ENCODE results near the gene IL36RN.
"Not testable (repeated sequence)": the region's sequence is repeated elsewhere in the genome, so short reads cannot be mapped to it uniquely, and the experiment has no call there.

Gene IL36RN

GRCh38 chr2:113075030-113075429, 16.0 kb downstream of the IL36RN start:
- no peak for DNase-seq (ENCODE audit: low read depth in 2 of 2)

- no peak for DNase-seq (ENCODE audit: low read depth in 2 of 2)
Observed at GRCh38 chr2:113075600-113075999, 16.6 kb downstream of the IL36RN start.

GRCh38 chr2:113076954-113077669, 18.1 kb downstream of the IL36RN start:
- no peak for DNase-seq (ENCODE audit: low read depth in 2 of 2)

- DNase-seq (ENCODE audit: low read depth in 2 of 2), result no peak
Observed at GRCh38 chr2:113077921-113078320, 18.9 kb downstream of the IL36RN start.

GRCh38 chr2:113078350-113078839, 19.4 kb downstream of the IL36RN start:
- no peak for DNase-seq (ENCODE audit: low read depth in 2 of 2)

- no peak for DNase-seq (ENCODE audit: low read depth in 2 of 2)
Observed at GRCh38 chr2:113079131-113079530, 20.1 kb downstream of the IL36RN start.

- peak in 1 of 2 donors; percentile 9 for DNase-seq (ENCODE audit: low read depth in 2 of 2)
Observed at GRCh38 chr2:113080134-113080533, 21.1 kb downstream of the IL36RN start.

GRCh38 chr2:113081488-113082210, 22.7 kb downstream of the IL36RN start:
- DNase-seq (ENCODE audit: low read depth in 2 of 2), result no peak

GRCh38 chr2:113083296-113083695, 24.3 kb downstream of the IL36RN start:
- no peak for DNase-seq (ENCODE audit: low read depth in 2 of 2)

- DNase-seq (ENCODE audit: low read depth in 2 of 2), result no peak
Observed at GRCh38 chr2:113084249-113085000, 25.4 kb downstream of the IL36RN start.

GRCh38 chr2:113085542-113085941, 26.5 kb downstream of the IL36RN start:
- no peak for DNase-seq (ENCODE audit: low read depth in 2 of 2)

- DNase-seq (ENCODE audit: low read depth in 2 of 2), result no peak
Observed at GRCh38 chr2:113088213-113088992, 29.4 kb downstream of the IL36RN start.

GRCh38 chr2:113089916-113090315, 30.9 kb downstream of the IL36RN start:
- no peak for DNase-seq (ENCODE audit: low read depth in 2 of 2)

GRCh38 chr2:113091231-113091896, 32.4 kb downstream of the IL36RN start:
- no peak for DNase-seq (ENCODE audit: low read depth in 2 of 2)

- DNase-seq (ENCODE audit: low read depth in 2 of 2), result no peak
Observed at GRCh38 chr2:113092864-113093612, 34.0 kb downstream of the IL36RN start.

GRCh38 chr2:113093613-113093977, 34.6 kb downstream of the IL36RN start:
- DNase-seq (ENCODE audit: low read depth in 2 of 2), result no peak

GRCh38 chr2:113096306-113096705, 37.3 kb downstream of the IL36RN start:
- not testable (repeated sequence) for DNase-seq (ENCODE audit: low read depth in 2 of 2)

GRCh38 chr2:113096842-113097618, 38.0 kb downstream of the IL36RN start:
- not testable (repeated sequence) for DNase-seq (ENCODE audit: low read depth in 2 of 2)

- DNase-seq (ENCODE audit: low read depth in 2 of 2), result no peak
Observed at GRCh38 chr2:113098041-113098440, 39.0 kb downstream of the IL36RN start.

GRCh38 chr2:113098532-113098931, 39.5 kb downstream of the IL36RN start:
- DNase-seq (ENCODE audit: low read depth in 2 of 2), result no peak

All from activated CD8-positive, alpha-beta memory T cell treated with anti-CD3 and anti-CD28 coated beads for 4 hours (primary cell).